ENCODE data around the gene KDM4C. TPM values are rescaled to one million over a fixed set of nuclear protein-coding genes. Genes with fewer than 3 reads are reported as not detected.

KDM4C gene
- total and polyA plus RNA-seq, 5 donors from 2014 or later, result 27.9 to 99.0 (median 32.0) TPM

GRCh38 chr9:6978591-6978990 lies 220.8 kb downstream of the KDM4C start:
- no peak for ATAC-seq (ENCODE audit: low read depth in 2 of 2)
- peak overlapping the region in 1 of 3 donors; percentile 78 for H3K27ac Mint-ChIP-seq

DNA sequence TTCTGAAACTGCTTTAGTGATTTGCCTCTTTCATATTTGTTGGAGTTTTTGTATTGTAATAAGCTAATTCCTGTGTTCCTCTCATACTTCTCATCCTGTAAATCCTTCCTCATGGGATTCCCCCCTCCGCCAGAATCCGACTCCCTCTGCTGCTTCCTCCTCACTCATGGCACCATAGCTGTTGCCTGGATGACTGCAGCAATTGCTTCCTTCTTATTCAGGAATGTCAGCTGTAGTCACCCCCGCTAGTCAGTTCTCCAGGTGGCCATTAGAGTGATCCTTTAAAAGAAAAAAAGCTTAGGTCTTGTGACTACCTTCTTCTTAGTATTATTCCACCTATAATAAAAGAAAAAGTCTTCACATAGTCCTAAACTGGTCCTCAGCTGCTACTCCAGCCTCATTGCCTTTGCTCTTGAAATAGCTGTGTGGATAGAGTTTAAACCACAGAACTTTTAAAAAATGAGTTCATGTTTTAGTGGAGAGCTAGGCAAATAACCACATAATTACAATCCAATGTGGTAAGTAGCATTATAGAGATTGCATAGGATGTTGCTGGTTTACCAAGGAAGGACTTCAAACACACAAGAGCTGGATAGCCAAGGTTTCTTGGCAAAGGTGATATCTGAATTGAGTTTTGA lies 227.3 kb downstream of the KDM4C start:
- Mint-ChIP-seq H3K27me3 (no peaks in the 10 kb centered on the region), H3K36me3 (peaks cover 57% of the 10 kb centered on the region), H3K27ac (no peak overlapping the region), H3K4me1 (peaks cover 0 to 3% (median 0%) of the 10 kb centered on the region in 4 donors), H3K9me3 (no peaks in the 10 kb centered on the region), H3K4me3 (no peak overlapping the region)
- H3K27me3 ChIP-seq (ENCODE audit: control insufficient read depth, insufficient read depth, low read length), result no peaks in the 10 kb centered on the region
- no peak overlapping the region for H3K4me3 ChIP-seq (ENCODE audit: low read depth, low read length)
- no peak for ATAC-seq (ENCODE audit: low read depth in 2 of 2)
- no peak for DNase-seq
- H3K4me1 ChIP-seq (ENCODE audit: control insufficient read depth, insufficient read depth, low read length, poor library complexity, severe bottlenecking), result no peaks in the 10 kb centered on the region
- peaks cover 70% of the 10 kb centered on the region for H3K36me3 ChIP-seq (ENCODE audit: control insufficient read depth, insufficient read depth, low read length)
- no peak overlapping the region for H3K27ac ChIP-seq (ENCODE audit: insufficient read depth, low read length, poor library complexity, severe bottlenecking)
- H3K9me3 ChIP-seq (ENCODE audit: control insufficient read depth in 2 of 2, low read length in 2 of 2), result no peaks in the 10 kb centered on the region

More at GRCh38 chr9:6978591-6978990, 220.8 kb downstream of the KDM4C start:
- Histone ChIP-seq H3K36me3 (ENCODE audit: control insufficient read depth, insufficient read depth, low read length) (peaks cover 16% of the 10 kb centered on the region), H3K27me3 (ENCODE audit: control insufficient read depth, insufficient read depth, low read length) (no peaks in the 10 kb centered on the region), H3K4me1 (ENCODE audit: control insufficient read depth, insufficient read depth, low read length, poor library complexity, severe bottlenecking) (no peaks in the 10 kb centered on the region), H3K27ac (ENCODE audit: insufficient read depth, low read length, poor library complexity, severe bottlenecking) (no peak overlapping the region), H3K9me3 (ENCODE audit: control insufficient read depth in 2 of 2, low read length in 2 of 2) (no peaks in the 10 kb centered on the region), H3K4me3 (ENCODE audit: low read depth, low read length) (no peak overlapping the region)
- peaks cover 20% of the 10 kb centered on the region for H3K36me3 Mint-ChIP-seq
- no peak overlapping the region for H3K4me3 Mint-ChIP-seq
- DNase-seq, result no peak
- no peaks in the 10 kb centered on the region for H3K27me3 Mint-ChIP-seq
- peaks cover 7 to 24% (median 14%) of the 10 kb centered on the region in 4 donors for H3K4me1 Mint-ChIP-seq
- no peaks in the 10 kb centered on the region for H3K9me3 Mint-ChIP-seq

- Histone ChIP-seq H3K4me3 (ENCODE audit: low read depth, low read length) (no peak overlapping the region), H3K27ac (ENCODE audit: insufficient read depth, low read length, poor library complexity, severe bottlenecking) (no peak overlapping the region), H3K36me3 (ENCODE audit: control insufficient read depth, insufficient read depth, low read length) (peaks cover 76% of the 10 kb centered on the region), H3K27me3 (ENCODE audit: control insufficient read depth, insufficient read depth, low read length) (no peaks in the 10 kb centered on the region), H3K4me1 (ENCODE audit: control insufficient read depth, insufficient read depth, low read length, poor library complexity, severe bottlenecking) (no peaks in the 10 kb centered on the region), H3K9me3 (ENCODE audit: control insufficient read depth in 2 of 2, low read length in 2 of 2) (no peaks in the 10 kb centered on the region)
- Mint-ChIP-seq H3K27ac (peak overlapping the region in 1 of 3 donors; percentile 26), H3K36me3 (peaks cover 57% of the 10 kb centered on the region), H3K4me1 (peaks cover 0 to 2% (median 0%) of the 10 kb centered on the region in 4 donors), H3K4me3 (no peak overlapping the region), H3K27me3 (no peaks in the 10 kb centered on the region), H3K9me3 (no peaks in the 10 kb centered on the region)
- ATAC-seq (ENCODE audit: low read depth in 2 of 2) (no peak), DNase-seq (no peak)
Measured at GRCh38 chr9:6986141-6986815, 228.5 kb downstream of the KDM4C start.

GRCh38 chr9:6987381-6987780 lies 229.6 kb downstream of the KDM4C start:
- no peak for ATAC-seq (ENCODE audit: low read depth in 2 of 2)
- no peak overlapping the region for H3K27ac ChIP-seq (ENCODE audit: insufficient read depth, low read length, poor library complexity, severe bottlenecking)
- no peaks in the 10 kb centered on the region for H3K4me1 Mint-ChIP-seq
- H3K27me3 Mint-ChIP-seq, result no peaks in the 10 kb centered on the region
- no peak overlapping the region for H3K27ac Mint-ChIP-seq
- no peak for DNase-seq
- peaks cover 82% of the 10 kb centered on the region for H3K36me3 ChIP-seq (ENCODE audit: control insufficient read depth, insufficient read depth, low read length)
- H3K36me3 Mint-ChIP-seq, result peaks cover 53% of the 10 kb centered on the region
- H3K27me3 ChIP-seq (ENCODE audit: control insufficient read depth, insufficient read depth, low read length), result no peaks in the 10 kb centered on the region
- no peaks in the 10 kb centered on the region for H3K4me1 ChIP-seq (ENCODE audit: control insufficient read depth, insufficient read depth, low read length, poor library complexity, severe bottlenecking)
- no peaks in the 10 kb centered on the region for H3K9me3 ChIP-seq (ENCODE audit: control insufficient read depth in 2 of 2, low read length in 2 of 2)
- no peak overlapping the region for H3K4me3 Mint-ChIP-seq
- H3K9me3 Mint-ChIP-seq, result no peaks in the 10 kb centered on the region
- no peak overlapping the region for H3K4me3 ChIP-seq (ENCODE audit: low read depth, low read length)

DNA sequence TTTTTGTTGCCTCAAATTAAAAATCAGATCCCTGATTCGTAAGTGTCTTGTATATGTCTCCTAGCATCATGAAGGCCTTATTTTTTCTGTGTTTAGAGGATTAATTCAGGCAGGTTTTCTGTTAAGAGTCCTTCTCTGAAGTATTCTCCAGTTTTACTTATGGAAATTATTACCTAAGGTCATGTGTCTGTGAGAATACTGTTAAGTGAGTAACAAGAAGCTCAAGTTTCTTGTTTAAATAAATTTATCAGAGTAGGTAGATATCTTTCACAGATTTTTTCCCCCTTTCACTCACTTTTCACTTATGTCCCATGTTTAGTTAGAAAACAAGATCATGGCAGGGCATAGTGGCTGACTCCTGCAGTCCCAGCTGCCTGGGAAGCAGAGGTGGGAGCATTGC lies 233.6 kb downstream of the KDM4C start:
- peaks cover 44% of the 10 kb centered on the region for H3K36me3 Mint-ChIP-seq
- ATAC-seq (ENCODE audit: low read depth in 2 of 2) (no peak), DNase-seq (no peak)
- peaks cover 80% of the 10 kb centered on the region for H3K36me3 ChIP-seq (ENCODE audit: control insufficient read depth, insufficient read depth, low read length)
- peaks cover 0 to 4% (median 0%) of the 10 kb centered on the region in 4 donors for H3K4me1 Mint-ChIP-seq
- H3K9me3 ChIP-seq (ENCODE audit: control insufficient read depth in 2 of 2, low read length in 2 of 2), result no peaks in the 10 kb centered on the region
- no peaks in the 10 kb centered on the region for H3K27me3 Mint-ChIP-seq
- H3K4me1 ChIP-seq (ENCODE audit: control insufficient read depth, insufficient read depth, low read length, poor library complexity, severe bottlenecking), result no peaks in the 10 kb centered on the region
- H3K27ac ChIP-seq (ENCODE audit: insufficient read depth, low read length, poor library complexity, severe bottlenecking), result no peak overlapping the region
- no peaks in the 10 kb centered on the region for H3K27me3 ChIP-seq (ENCODE audit: control insufficient read depth, insufficient read depth, low read length)
- no peaks in the 10 kb centered on the region for H3K9me3 Mint-ChIP-seq
- H3K27ac Mint-ChIP-seq, result no peak overlapping the region
- H3K4me3 Mint-ChIP-seq, result no peak overlapping the region
- H3K4me3 ChIP-seq (ENCODE audit: low read depth, low read length), result no peak overlapping the region

- no peak for DNase-seq
- Histone ChIP-seq H3K4me3 (ENCODE audit: low read depth, low read length) (no peak overlapping the region), H3K27ac (ENCODE audit: insufficient read depth, low read length, poor library complexity, severe bottlenecking) (no peak overlapping the region), H3K4me1 (ENCODE audit: control insufficient read depth, insufficient read depth, low read length, poor library complexity, severe bottlenecking) (no peaks in the 10 kb centered on the region), H3K27me3 (ENCODE audit: control insufficient read depth, insufficient read depth, low read length) (no peaks in the 10 kb centered on the region), H3K9me3 (ENCODE audit: control insufficient read depth in 2 of 2, low read length in 2 of 2) (no peaks in the 10 kb centered on the region), H3K36me3 (ENCODE audit: control insufficient read depth, insufficient read depth, low read length) (peaks cover 48% of the 10 kb centered on the region)
- Mint-ChIP-seq H3K9me3 (no peaks in the 10 kb centered on the region), H3K36me3 (peaks cover 45% of the 10 kb centered on the region), H3K27me3 (no peaks in the 10 kb centered on the region), H3K27ac (no peak overlapping the region), H3K4me1 (peaks cover 0 to 6% (median 0%) of the 10 kb centered on the region in 4 donors), H3K4me3 (no peak overlapping the region)
- no peak for ATAC-seq (ENCODE audit: low read depth in 2 of 2)
Measured at GRCh38 chr9:6996061-6996854, 238.5 kb downstream of the KDM4C start.

GRCh38 chr9:6997330-6997729 lies 239.6 kb downstream of the KDM4C start:
- no peak overlapping the region for H3K4me3 ChIP-seq (ENCODE audit: low read depth, low read length)
- no peak overlapping the region for H3K27ac ChIP-seq (ENCODE audit: insufficient read depth, low read length, poor library complexity, severe bottlenecking)
- peaks cover 40% of the 10 kb centered on the region for H3K36me3 ChIP-seq (ENCODE audit: control insufficient read depth, insufficient read depth, low read length)
- no peaks in the 10 kb centered on the region for H3K9me3 ChIP-seq (ENCODE audit: control insufficient read depth in 2 of 2, low read length in 2 of 2)
- H3K27me3 ChIP-seq (ENCODE audit: control insufficient read depth, insufficient read depth, low read length), result no peaks in the 10 kb centered on the region
- H3K4me1 Mint-ChIP-seq, result peaks cover 0 to 6% (median 0%) of the 10 kb centered on the region in 4 donors
- no peaks in the 10 kb centered on the region for H3K4me1 ChIP-seq (ENCODE audit: control insufficient read depth, insufficient read depth, low read length, poor library complexity, severe bottlenecking)
- no peaks in the 10 kb centered on the region for H3K9me3 Mint-ChIP-seq
- DNase-seq (no peak), ATAC-seq (ENCODE audit: low read depth in 2 of 2) (no peak)
- H3K4me3 Mint-ChIP-seq, result no peak overlapping the region
- no peaks in the 10 kb centered on the region for H3K27me3 Mint-ChIP-seq
- peaks cover 48% of the 10 kb centered on the region for H3K36me3 Mint-ChIP-seq
- peak overlapping the region in 1 of 3 donors; percentile 56 for H3K27ac Mint-ChIP-seq

All from CD4-positive, CD25-positive, alpha-beta regulatory T cell (primary cell).